Measurements from ENCODE around the gene LIMS2.

The LIMS2 gene

GRCh38 chr2:127663566-127664064 lies 11.7 kb downstream of the LIMS2 start:
- TF ChIP-seq GATA2 (IDR thresholded peaks at IDR 0.05; ENCODE audit: low read depth, low read length) (no peak), GATA3 (IDR thresholded peaks at IDR 0.05; ENCODE audit: low read depth, low read length) (no peak)

GRCh38 chr2:127662937-127663565 lies 12.3 kb downstream of the LIMS2 start:
- TF ChIP-seq GATA3 (IDR thresholded peaks at IDR 0.05; ENCODE audit: low read depth, low read length) (no peak), GATA2 (IDR thresholded peaks at IDR 0.05; ENCODE audit: low read depth, low read length) (no peak)

- TF ChIP-seq GATA2 (IDR thresholded peaks at IDR 0.05; ENCODE audit: low read depth, low read length) (no peak), GATA3 (IDR thresholded peaks at IDR 0.05; ENCODE audit: low read depth, low read length) (no peak)
Measured at GRCh38 chr2:127661949-127662510, 13.3 kb downstream of the LIMS2 start.

GRCh38 chr2:127661072-127661649 lies 14.2 kb downstream of the LIMS2 start:
- TF ChIP-seq GATA3 (IDR thresholded peaks at IDR 0.05; ENCODE audit: low read depth, low read length): no peak
- no peak for TF ChIP-seq GATA2 (IDR thresholded peaks at IDR 0.05; ENCODE audit: low read depth, low read length)

GRCh38 chr2:127660291-127660578 lies 15.1 kb downstream of the LIMS2 start:
- TF ChIP-seq GATA2 (IDR thresholded peaks at IDR 0.05; ENCODE audit: low read depth, low read length): no peak
- no peak for TF ChIP-seq GATA3 (IDR thresholded peaks at IDR 0.05; ENCODE audit: low read depth, low read length)

GRCh38 chr2:127659408-127660290 lies 15.7 kb downstream of the LIMS2 start:
- TF ChIP-seq GATA3 (IDR thresholded peaks at IDR 0.05; ENCODE audit: low read depth, low read length) (no peak), GATA2 (IDR thresholded peaks at IDR 0.05; ENCODE audit: low read depth, low read length) (no peak)

- no peak for TF ChIP-seq GATA3 (IDR thresholded peaks at IDR 0.05; ENCODE audit: low read depth, low read length)
- no peak for TF ChIP-seq GATA2 (IDR thresholded peaks at IDR 0.05; ENCODE audit: low read depth, low read length)
Measured at GRCh38 chr2:127658641-127659407, 16.5 kb downstream of the LIMS2 start.

GRCh38 chr2:127658146-127658545 lies 17.2 kb downstream of the LIMS2 start:
- TF ChIP-seq GATA2 (IDR thresholded peaks at IDR 0.05; ENCODE audit: low read depth, low read length) (no peak), GATA3 (IDR thresholded peaks at IDR 0.05; ENCODE audit: low read depth, low read length) (no peak)

- TF ChIP-seq GATA2 (IDR thresholded peaks at IDR 0.05; ENCODE audit: low read depth, low read length) (no peak), GATA3 (IDR thresholded peaks at IDR 0.05; ENCODE audit: low read depth, low read length) (no peak)
Measured at GRCh38 chr2:127657232-127657595, 18.1 kb downstream of the LIMS2 start.

- TF ChIP-seq GATA3 (IDR thresholded peaks at IDR 0.05; ENCODE audit: low read depth, low read length): no peak
- no peak for TF ChIP-seq GATA2 (IDR thresholded peaks at IDR 0.05; ENCODE audit: low read depth, low read length)
Measured at GRCh38 chr2:127656569-127657231, 18.6 kb downstream of the LIMS2 start.

GRCh38 chr2:127655209-127656073 lies 19.9 kb downstream of the LIMS2 start:
- no peak for TF ChIP-seq GATA2 (IDR thresholded peaks at IDR 0.05; ENCODE audit: low read depth, low read length)
- TF ChIP-seq GATA3 (IDR thresholded peaks at IDR 0.05; ENCODE audit: low read depth, low read length): no peak

GRCh38 chr2:127654838-127655175 lies 20.5 kb downstream of the LIMS2 start:
- TF ChIP-seq GATA2 (IDR thresholded peaks at IDR 0.05; ENCODE audit: low read depth, low read length) (no peak), GATA3 (IDR thresholded peaks at IDR 0.05; ENCODE audit: low read depth, low read length) (no peak)

All from SH-SY5Y (cell line).